IMR-90 (cell line): ENCODE results near the gene WDR5. TPM values are rescaled to one million over a fixed set of nuclear protein-coding genes. Genes with fewer than 3 reads are reported as not detected.

Experiments
- ATAC-seq: fragments of 200-7000 bp; cut with Tn5 transposase; 2 replicates; pipeline ENCODE4 v1.9.1; 2020; ENCODE audit warnings: low read depth, mild to moderate bottlenecking, moderate library complexity
- BruUV-seq: library from RNA; stranded (reverse); fragments of 400-500 nt; replicated peaks from 2 replicates; lab custom pipeline; 2021; lab: Mats Ljungman, UMichigan
- CTCF ChIA-PET: fragments of 300-600 bp; formaldehyde crosslinking; extraction: SDS; loops from one replicate; lab custom pipeline; 2021; ENCODE audit warnings: antibody characterized with exemption; lab: Yijun Ruan, JAX
- POLR2A ChIA-PET: fragments of 300-600 bp; sonication (Branson Sonifier 250); formaldehyde crosslinking; loops from one replicate; lab custom pipeline; 2022; ENCODE audit warnings: antibody characterized with exemption; ENCODE audit not compliant: unreplicated experiment; lab: Charles Lee
- DNase-seq: peaks from one replicate; pipeline ENCODE4 v3.0.0; 2013
- H2AFZ ChIP-seq: replicated peaks from 2 replicates; pipeline ENCODE3; 2013; ENCODE audit warnings: low read length, mild to moderate bottlenecking; ENCODE audit not compliant: poor library complexity
- H2AK5ac ChIP-seq: 2 replicates; pipeline ENCODE4 v1.6.1; 2013; ENCODE audit warnings: low read depth, low read length, inconsistent platforms
- H2AK9ac ChIP-seq: replicated peaks from 2 replicates; pipeline ENCODE3; 2013; ENCODE audit warnings: mild to moderate bottlenecking, low read depth, low read length, moderate library complexity; ENCODE audit not compliant: poor library complexity
- H2BK120ac ChIP-seq: 2 replicates; pipeline ENCODE4 v1.6.1; 2013; ENCODE audit warnings: low read depth, low read length, inconsistent platforms
- H2BK15ac ChIP-seq: 3 replicates; pipeline ENCODE4 v1.6.1; 2013; ENCODE audit warnings: low read depth, low read length, inconsistent platforms
- H2BK20ac ChIP-seq: 2 replicates; pipeline ENCODE4 v1.6.1; 2013; ENCODE audit warnings: low read depth, mild to moderate bottlenecking, inconsistent platforms, low read length, moderate library complexity
- H2BK5ac ChIP-seq: 2 replicates; pipeline ENCODE4 v1.6.1; 2013; ENCODE audit warnings: mild to moderate bottlenecking, low read depth, low read length, inconsistent platforms; ENCODE audit not compliant: poor library complexity, severe bottlenecking
- H3K14ac ChIP-seq: replicated peaks from 2 replicates; pipeline ENCODE4 v1.6.1; 2013; ENCODE audit warnings: low read depth, low read length, inconsistent platforms
- H3K18ac ChIP-seq: 2 replicates; pipeline ENCODE4 v1.6.1; 2013; ENCODE audit warnings: low read depth, low read length, control low read depth
- H3K23ac ChIP-seq: 2 replicates; pipeline ENCODE4 v1.6.1; 2013; ENCODE audit warnings: low read depth, low read length, inconsistent platforms
- H3K27ac ChIP-seq: 2 replicates; pipeline ENCODE4 v1.5.1; 2013; ENCODE audit warnings: mild to moderate bottlenecking, control low read depth, low read length; ENCODE audit not compliant: insufficient read depth
- H3K27me3 ChIP-seq: 2 replicates; pipeline ENCODE4 v1.6.1; 2013; ENCODE audit warnings: low read length; ENCODE audit not compliant: control insufficient read depth, insufficient read depth
- H3K36me3 ChIP-seq: 2 replicates; pipeline ENCODE4 v1.6.1; 2013; ENCODE audit warnings: low read length, mixed read lengths; ENCODE audit not compliant: control insufficient read depth, insufficient read depth
- H3K4ac ChIP-seq: 2 replicates; pipeline ENCODE4 v1.6.1; 2013; ENCODE audit warnings: low read depth, low read length, inconsistent platforms
- H3K4me1 ChIP-seq: 2 replicates; pipeline ENCODE4 v1.6.1; 2013; ENCODE audit warnings: low read length, mixed read lengths; ENCODE audit not compliant: control insufficient read depth, insufficient read depth
- H3K4me2 ChIP-seq: 2 replicates; pipeline ENCODE4 v1.6.1; 2013; ENCODE audit warnings: low read depth, mild to moderate bottlenecking, control low read depth, low read length, moderate library complexity
- H3K4me3 ChIP-seq: 2 replicates; pipeline ENCODE4 v1.5.1; 2013; ENCODE audit warnings: low read depth, mild to moderate bottlenecking, control low read depth, low read length, moderate library complexity; ENCODE audit not compliant: insufficient read depth
- H3K56ac ChIP-seq: 2 replicates; pipeline ENCODE4 v1.6.1; 2013; ENCODE audit warnings: low read length, inconsistent platforms; ENCODE audit not compliant: insufficient read depth; ENCODE audit errors: extremely low read depth
- H3K79me1 ChIP-seq, 2 experiments: 2 replicates each; pipeline ENCODE4 v1.6.1; 2013; ENCODE audit warnings: low read length in 2 of 2, inconsistent platforms in 1 of 2, low read depth in 1 of 2
- H3K9ac ChIP-seq: 2 replicates; pipeline ENCODE4 v1.6.1; 2013; ENCODE audit warnings: low read depth, low read length, control low read depth
- H3K9me1 ChIP-seq: 2 replicates; pipeline ENCODE4 v1.6.1; 2013; ENCODE audit warnings: low read length, inconsistent platforms; ENCODE audit not compliant: insufficient read depth
- H3K9me3 ChIP-seq: 2 replicates; pipeline ENCODE4 v1.6.1; 2013; ENCODE audit warnings: low read length; ENCODE audit not compliant: control insufficient read depth, insufficient read depth
- H4K20me1 ChIP-seq: 2 replicates; pipeline ENCODE4 v1.6.1; 2013; ENCODE audit warnings: low read length, inconsistent platforms; ENCODE audit not compliant: insufficient read depth
- H4K5ac ChIP-seq: 2 replicates; pipeline ENCODE4 v1.6.1; 2013; ENCODE audit warnings: mild to moderate bottlenecking, low read depth, low read length, control low read depth
- H4K8ac ChIP-seq, 2 experiments: 2 replicates each; pipeline ENCODE4 v1.6.1; 2013; ENCODE audit warnings: low read depth in 2 of 2, low read length in 2 of 2, control low read depth in 1 of 2, inconsistent platforms in 1 of 2
- H4K91ac ChIP-seq: 2 replicates; pipeline ENCODE4 v1.6.1; 2013; ENCODE audit warnings: low read depth, low read length, inconsistent platforms; ENCODE audit not compliant: insufficient read depth
- CEBPB ChIP-seq: IDR thresholded peaks from 2 replicates; pipeline ENCODE4 v1.6.1; 2012; ENCODE audit warnings: low read depth, low read length, improper control_type of control experiment
- ELK1 ChIP-seq: fragments of 150-350 bp; IDR thresholded peaks from 2 replicates; pipeline ENCODE4 v1.6.1; 2016; ENCODE audit warnings: low read depth, mild to moderate bottlenecking, low read length, moderate library complexity, borderline replicate concordance
- MAFK ChIP-seq: IDR thresholded peaks from 2 replicates; pipeline ENCODE4 v1.6.1; 2012; ENCODE audit warnings: low read depth, low read length, improper control_type of control experiment
- MAZ ChIP-seq: IDR thresholded peaks from 2 replicates; pipeline ENCODE4 v1.6.1; 2012; ENCODE audit warnings: low read depth, mild to moderate bottlenecking, low read length, improper control_type of control experiment, moderate library complexity, borderline replicate concordance
- NFE2L2 ChIP-seq: fragments of 150-350 bp; IDR thresholded peaks from 2 replicates; pipeline ENCODE4 v1.6.1; 2016; ENCODE audit warnings: low read depth, mild to moderate bottlenecking, low read length
- POLR2A ChIP-seq: IDR thresholded peaks from 2 replicates; pipeline ENCODE4 v1.6.1; 2012; ENCODE audit warnings: mild to moderate bottlenecking, low read depth, low read length
- RAD21 ChIP-seq: IDR thresholded peaks from 2 replicates; pipeline ENCODE4 v1.6.1; 2012; ENCODE audit warnings: low read length, improper control_type of control experiment
- RCOR1 ChIP-seq: IDR thresholded peaks from 2 replicates; pipeline ENCODE4 v1.6.1; 2012; ENCODE audit warnings: mild to moderate bottlenecking, low read length, improper control_type of control experiment; ENCODE audit not compliant: insufficient replicate concordance
- RFX5 ChIP-seq: IDR thresholded peaks from 2 replicates; pipeline ENCODE4 v1.8.0; 2012; ENCODE audit warnings: low read depth, mild to moderate bottlenecking, low read length, moderate library complexity
- USF2 ChIP-seq: fragments of 150-350 bp; IDR thresholded peaks from 2 replicates; pipeline ENCODE4 v1.6.1; 2017; ENCODE audit warnings: mild to moderate bottlenecking, antibody characterized with exemption, low read length, low read depth
- WGBS, 2 experiments: methylation state at CpG; one replicate each; pipeline versions ENCODE4 v1.1.5 to v1.1.7; 2013; ENCODE audit warnings: missing lambda C conversion rate in 2 of 2; ENCODE audit not compliant: insufficient read length in 1 of 2; ENCODE audit errors: extremely low coverage in 2 of 2; 5-methylcytosine and 5-hydroxymethylcytosine counted together
- dilution Hi-C: fragments of 300-500 bp; cut with HindIII; formaldehyde crosslinking; loops from one replicate; pipeline ENCODE4 v1.14.3; 2018; ENCODE audit warnings: low sequenced_read_pairs; ENCODE audit not compliant: unreplicated experiment
- in situ Hi-C: fragments of 300-500 bp; cut with MboI; formaldehyde crosslinking; loops from 3 replicates; pipeline ENCODE4 v1.14.3; 2019; ENCODE audit warnings: low sequenced_read_pairs, inconsistent platforms, mixed read lengths
- intact Hi-C: fragments of 100-400 bp; cut with micrococcal nuclease; formaldehyde crosslinking; loops from 2 replicates; pipeline ENCODE4 v1.10.0; 2022
- polyA plus RNA-seq, 3 experiments: library from polyadenylated mRNA; depleted of rRNA; stranded (reverse); fragments of >200 nt; gene quantifications; 2 replicates each; pipeline ENCODE4 v1.2.3, GENCODE V29; 2012; ENCODE audit warnings: low replicate concordance in 1 of 3
- total RNA-seq: library from RNA; depleted of rRNA; stranded (reverse); fragments of >200 nt; gene quantifications from 2 replicates; pipeline ENCODE4 v1.2.3, GENCODE V29; 2012

The WDR5 gene
- total and polyA plus RNA-seq, 2 of the 4 experiments (the other 2 are of a cell fraction): 18.3 to 26.6 TPM

GRCh38 chr9:134180786-134181647, 45.1 kb downstream of the WDR5 start (continued):
- TF ChIP-seq NFE2L2: no peak

DNA sequence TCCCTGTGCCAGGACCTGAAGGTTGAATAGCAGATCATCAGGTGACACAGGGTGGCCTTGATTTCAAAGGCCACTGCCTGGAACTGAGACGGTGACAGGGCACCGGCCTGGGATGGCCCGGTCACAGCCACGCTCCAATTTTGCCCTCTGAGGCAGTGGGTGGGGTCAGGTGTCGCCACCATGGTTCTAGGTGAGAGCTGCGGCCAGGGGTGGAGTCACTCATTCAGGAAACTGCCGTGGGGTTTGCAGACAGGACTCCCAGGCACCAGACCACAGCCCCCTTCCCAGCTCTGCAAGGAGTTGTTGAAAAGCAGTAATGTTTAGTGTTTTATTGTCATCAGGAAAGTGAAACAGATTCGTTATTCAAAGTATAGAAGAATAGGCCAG, 45.8 kb downstream of the WDR5 start:
- H3K4me3 ChIP-seq: no peak overlapping the region
- no peak overlapping the region for H3K4ac ChIP-seq
- ATAC-seq (no peak), DNase-seq (no peak)
- H3K23ac ChIP-seq: no peak overlapping the region
- no TSS peak for BruUV-seq
- peak overlapping the region; percentile 42 for H2AK9ac ChIP-seq
- H2AK5ac ChIP-seq: no peak overlapping the region
- H3K9me1 ChIP-seq: peaks cover 8% of the 10 kb centered on the region
- intact Hi-C loops (no loop called here), in situ Hi-C loops (no loop called here), dilution Hi-C loops (no loop called here)
- no peak overlapping the region for H3K4me2 ChIP-seq
- no peak overlapping the region for H4K91ac ChIP-seq
- ChIA-PET CTCF (no interaction called here), POLR2A (no interaction called here)
- TF ChIP-seq USF2 (no peak), MAZ (no peak), NFE2L2 (no peak), RFX5 (no peak), POLR2A (no peak), ELK1 (no peak), CEBPB (no peak), MAFK (no peak), RAD21 (no peak), RCOR1 (no peak)
- H2BK20ac ChIP-seq: no peak overlapping the region
- no peak overlapping the region for H3K9ac ChIP-seq
- H3K4me1 ChIP-seq: peaks cover 3% of the 10 kb centered on the region; the same call in 1 of the 2 replicates
- H3K27ac ChIP-seq: no peak overlapping the region
- no peak overlapping the region for H4K8ac ChIP-seq
- no peak overlapping the region for H3K14ac ChIP-seq
- no peak overlapping the region for H3K56ac ChIP-seq
- no peak overlapping the region for H2BK5ac ChIP-seq
- 80% methylated on average over 2 of the region's 8 CpGs; no CpG with 5 or more reads in 1 of the 2 experiments for WGBS, 2 experiments
- no peak overlapping the region for H2BK15ac ChIP-seq
- no peaks in the 10 kb centered on the region for H3K36me3 ChIP-seq
- H3K27me3 ChIP-seq: peaks cover 35% of the 10 kb centered on the region
- no peaks in the 10 kb centered on the region for H3K79me1 ChIP-seq
- no peak overlapping the region for H2AFZ ChIP-seq
- no peak overlapping the region for H2BK120ac ChIP-seq
- no peak overlapping the region for H3K18ac ChIP-seq
- H3K9me3 ChIP-seq: no peaks in the 10 kb centered on the region
- H4K5ac ChIP-seq: no peak overlapping the region
- no peaks in the 10 kb centered on the region for H4K20me1 ChIP-seq
